Glomerular visceral epithelial cell (primary cell): Measurements from ENCODE around the gene WRNIP1.

Source experiments
- DNase-seq: peaks from one replicate; pipeline ENCODE4 v3.0.0-alpha.2; 2016; ENCODE audit errors: extremely low spot score

The WRNIP1 gene

DNA sequence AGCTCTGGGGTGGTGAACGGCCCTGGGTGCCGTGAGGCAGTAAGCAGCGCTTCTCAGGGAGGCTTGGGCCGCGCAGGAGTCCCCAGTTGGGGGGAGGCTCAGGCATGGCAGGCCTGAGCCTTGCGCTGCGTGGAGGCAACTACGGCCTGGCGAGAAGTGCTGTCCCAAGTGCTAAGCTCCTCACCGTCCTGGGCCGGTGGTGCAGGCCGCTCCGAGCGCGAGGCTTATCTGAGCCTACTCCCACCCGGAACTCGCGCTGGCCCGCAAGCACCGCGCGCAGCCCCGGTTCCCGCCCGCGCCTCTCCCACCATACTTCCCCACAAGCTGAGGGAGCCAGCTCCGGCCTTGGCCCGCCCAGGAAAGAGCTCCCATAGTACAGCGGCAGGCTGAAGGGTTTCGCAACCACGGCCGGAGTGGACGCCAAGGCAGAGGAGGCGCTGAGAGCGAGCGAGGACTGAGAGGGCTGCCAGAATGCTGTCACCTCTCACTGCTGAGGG lies 1.8 kb upstream of the WRNIP1 start:
- no peak for DNase-seq

DNA sequence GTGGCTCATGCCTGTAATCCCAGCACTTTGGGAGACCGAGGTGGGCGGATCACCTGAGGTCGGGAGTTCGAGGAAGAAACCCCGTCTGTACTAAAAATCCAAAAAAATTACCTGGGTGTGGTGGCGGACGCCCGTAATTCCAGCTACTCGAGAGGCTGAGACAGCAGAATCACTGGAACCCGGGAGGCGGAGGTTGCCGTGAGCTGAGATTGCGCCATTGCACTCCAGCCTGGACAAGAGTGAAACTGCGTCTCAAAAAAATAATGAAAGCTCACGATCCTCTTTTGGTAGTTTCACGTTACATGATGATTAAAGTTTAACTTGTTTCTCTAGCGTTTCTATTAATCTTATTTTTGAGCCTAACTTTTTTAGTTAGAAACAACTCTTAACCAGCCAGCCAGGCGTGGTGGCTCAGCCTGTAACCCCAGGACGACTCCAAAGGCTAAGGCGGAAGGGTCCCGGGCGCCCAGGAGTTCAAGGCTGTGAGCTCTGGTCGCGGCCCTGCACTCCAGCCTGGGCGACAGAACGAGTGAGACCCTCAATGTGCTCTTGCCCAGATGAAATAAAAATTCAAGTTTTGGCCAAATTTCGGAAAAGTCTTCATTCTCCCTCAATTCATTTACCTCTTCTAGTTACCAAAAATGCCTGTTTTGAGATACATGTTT lies 1.2 kb upstream of the WRNIP1 start:
- DNase-seq, result no peak

DNA sequence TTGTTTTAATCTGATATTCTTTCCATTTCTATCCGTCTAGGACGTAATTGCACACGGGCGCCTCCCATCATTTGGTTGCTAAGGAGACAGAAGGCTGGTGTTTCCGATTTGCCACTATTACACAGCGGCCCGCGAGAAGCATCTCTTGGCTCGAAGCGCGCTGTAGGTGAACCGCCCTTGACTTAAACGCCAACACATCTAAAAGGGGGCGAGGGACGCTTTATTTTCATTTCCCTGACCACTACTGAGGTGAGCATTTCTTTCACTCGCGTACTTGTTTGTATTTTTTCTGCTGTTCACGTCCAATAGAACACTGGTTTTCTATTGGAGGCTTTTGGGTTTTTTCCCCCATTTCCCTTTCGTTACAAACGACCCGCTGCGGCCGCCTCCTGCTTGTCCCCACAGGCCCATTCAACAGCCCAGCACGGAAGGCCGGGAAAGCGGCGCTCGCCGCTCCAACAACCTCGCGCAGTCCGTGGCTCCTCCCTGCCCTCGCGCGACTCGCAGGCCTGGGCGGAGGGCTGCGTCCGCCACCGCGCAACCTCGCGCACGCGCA lies 505 bp upstream of the WRNIP1 start:
- DNase-seq, result peak; percentile 71

DNA sequence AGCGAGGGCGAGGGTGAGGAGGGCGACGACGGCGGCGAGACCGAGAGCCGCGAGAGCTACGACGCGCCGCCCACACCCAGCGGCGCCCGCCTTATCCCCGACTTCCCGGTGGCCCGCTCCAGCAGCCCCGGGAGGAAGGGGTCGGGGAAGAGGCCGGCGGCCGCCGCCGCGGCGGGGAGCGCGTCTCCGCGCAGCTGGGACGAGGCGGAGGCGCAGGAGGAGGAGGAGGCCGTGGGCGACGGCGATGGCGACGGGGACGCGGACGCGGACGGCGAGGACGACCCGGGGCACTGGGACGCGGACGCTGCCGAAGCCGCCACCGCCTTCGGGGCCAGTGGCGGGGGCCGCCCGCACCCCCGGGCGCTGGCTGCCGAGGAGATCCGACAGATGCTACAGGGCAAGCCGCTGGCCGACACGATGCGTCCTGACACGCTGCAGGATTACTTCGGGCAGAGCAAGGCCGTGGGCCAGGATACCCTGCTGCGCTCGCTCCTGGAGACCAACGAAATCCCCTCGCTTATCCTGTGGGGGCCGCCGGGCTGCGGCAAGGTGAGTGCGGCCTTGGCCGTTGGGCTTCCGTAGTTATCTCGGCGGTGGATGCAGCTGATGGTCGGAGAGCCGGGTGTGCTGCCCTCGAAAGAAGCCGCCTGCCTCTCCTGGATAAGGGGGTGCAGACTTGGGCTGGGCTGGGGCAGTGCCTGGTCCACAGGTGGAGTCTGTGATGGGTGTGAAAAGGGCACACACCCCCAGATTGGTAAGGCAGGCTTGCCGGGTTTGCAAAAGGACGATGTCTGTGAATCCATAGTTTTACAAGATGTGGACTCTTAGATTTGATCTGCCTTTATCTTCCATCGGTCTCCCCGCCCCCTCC lies 938 bp downstream of the WRNIP1 start:
- DNase-seq, result peak; percentile 32

DNA sequence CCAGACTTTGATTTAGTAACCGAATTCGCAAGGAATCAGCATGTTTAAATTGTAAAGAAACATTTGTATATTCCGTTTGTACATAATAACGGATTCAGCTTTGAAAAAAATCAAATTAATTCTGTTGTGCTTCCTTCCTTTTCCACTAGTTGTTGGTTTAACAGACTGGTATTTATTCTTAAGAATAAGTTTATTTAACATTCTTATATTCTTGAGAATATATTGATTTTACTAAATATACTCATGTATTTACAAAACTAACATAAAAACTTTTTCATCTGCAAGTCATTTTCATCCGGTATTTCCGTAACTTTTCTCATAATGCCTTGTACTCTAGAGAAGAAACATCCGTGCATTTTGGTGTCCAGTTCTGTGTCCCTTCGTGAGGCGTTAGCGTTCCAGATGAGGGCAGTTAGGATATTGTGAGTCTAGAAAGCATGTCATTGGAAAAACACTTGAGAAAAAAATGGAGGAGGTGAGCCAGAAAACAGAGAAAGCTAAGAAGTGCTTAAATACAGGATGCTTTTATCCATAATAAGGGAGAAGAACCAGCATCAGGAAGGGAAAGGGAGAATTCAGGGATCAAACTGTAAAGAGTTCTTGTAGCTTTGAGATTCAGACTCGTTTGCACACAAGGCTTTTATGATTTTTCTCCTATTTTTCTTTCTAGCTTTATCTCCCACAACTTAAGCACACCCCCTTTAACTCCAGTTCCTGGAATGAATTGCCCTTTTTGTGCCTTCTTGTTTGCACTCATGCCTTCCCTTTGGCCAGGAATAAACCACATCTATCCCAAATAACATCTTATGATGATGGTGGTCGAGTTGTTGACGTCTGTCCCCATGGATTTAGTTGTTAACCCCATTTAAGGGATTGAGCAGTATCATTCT lies 1.8 kb downstream of the WRNIP1 start:
- no peak for DNase-seq

DNA sequence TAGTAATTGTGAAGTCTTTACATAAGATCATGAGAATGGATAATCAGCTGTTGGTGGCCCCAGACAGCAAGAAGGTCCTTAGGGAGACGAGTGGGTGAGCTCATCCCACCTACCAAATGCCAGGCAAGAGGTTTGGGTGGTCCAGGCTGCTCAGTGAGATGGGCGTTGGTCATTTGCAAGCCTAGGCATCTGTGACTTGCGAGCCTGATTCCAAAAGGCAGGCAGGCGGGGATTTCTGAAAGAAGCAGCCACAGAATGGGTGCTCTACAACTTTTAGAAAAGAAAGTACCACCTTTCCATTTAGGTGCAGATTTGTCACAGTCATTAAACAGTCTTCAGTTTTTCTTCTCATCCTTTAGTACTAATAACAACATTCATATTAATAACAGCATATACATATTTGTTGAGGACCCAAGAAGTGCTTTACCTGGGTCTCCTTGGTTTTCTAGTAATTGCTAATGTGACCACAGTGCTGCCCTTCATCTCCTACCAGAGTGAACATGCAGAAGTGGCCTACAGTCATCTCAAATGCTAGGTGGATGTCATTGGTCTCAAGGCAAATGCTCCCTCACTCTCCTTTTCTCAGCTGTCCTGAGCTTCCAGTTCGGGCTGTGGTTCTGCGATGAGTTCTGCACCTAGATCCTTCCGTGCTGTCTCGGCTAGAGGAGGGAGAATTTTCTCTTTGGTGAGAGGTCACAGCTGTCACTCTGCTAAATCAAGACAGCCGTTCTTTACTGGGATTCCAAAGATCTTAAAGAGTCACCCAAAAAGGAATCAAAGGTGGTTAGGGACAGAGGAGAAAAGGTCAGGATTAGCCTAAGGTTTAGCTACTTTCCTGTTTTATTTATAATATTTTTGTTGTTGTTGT lies 2.7 kb downstream of the WRNIP1 start:
- DNase-seq, result no peak

DNA sequence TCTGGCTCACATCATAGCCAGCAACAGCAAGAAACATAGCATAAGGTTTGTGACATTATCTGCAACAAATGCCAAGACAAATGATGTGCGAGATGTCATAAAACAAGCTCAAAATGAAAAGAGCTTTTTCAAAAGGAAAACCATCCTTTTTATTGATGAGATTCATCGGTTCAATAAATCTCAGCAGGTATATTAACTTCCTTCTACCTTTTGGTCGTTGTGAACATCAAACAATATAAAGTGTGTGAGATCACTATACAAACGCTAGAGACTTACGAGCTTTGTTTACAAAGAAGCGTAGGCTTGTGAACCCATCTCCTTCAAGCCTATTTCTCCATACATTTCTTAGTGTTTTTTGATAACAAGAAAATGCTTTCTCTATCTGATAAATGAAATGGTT lies 3.5 kb downstream of the WRNIP1 start:
- no peak for DNase-seq

DNA sequence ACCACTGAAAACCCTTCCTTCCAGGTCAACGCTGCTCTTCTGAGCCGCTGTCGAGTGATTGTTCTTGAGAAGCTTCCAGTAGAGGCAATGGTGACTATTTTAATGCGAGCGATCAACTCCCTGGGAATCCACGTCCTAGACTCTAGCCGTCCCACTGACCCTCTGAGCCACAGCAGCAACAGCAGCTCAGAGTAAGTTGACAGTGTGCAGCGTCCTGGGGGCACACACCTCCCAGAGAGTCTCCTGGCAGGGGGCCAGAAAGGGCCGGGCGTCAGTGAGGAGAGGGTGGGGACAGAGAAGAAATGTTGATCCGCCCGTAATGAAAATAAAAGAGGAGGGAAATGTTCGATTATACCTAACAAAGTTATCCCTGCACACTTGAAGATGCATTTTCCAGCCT lies 5.0 kb downstream of the WRNIP1 start:
- DNase-seq, result no peak

DNA sequence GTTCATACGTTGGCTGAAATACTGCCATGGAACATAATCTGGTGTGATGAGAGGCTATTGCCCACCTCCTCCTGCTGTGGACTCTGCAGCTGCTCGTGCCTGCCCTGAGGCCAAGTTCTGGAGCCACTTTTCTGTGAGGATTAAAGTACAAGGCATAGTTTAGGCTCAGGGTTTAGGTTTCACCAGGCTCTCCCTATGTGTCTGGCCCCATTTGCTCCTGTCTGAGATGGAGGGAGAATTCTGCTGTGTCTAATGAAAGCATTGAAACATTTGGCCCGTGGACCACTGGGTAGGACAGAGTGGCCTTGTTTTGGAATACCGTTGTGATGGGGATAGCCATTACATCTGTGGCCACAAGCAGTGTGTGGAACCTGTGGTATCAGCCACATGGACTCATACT lies 5.9 kb downstream of the WRNIP1 start:
- DNase-seq, result no peak

DNA sequence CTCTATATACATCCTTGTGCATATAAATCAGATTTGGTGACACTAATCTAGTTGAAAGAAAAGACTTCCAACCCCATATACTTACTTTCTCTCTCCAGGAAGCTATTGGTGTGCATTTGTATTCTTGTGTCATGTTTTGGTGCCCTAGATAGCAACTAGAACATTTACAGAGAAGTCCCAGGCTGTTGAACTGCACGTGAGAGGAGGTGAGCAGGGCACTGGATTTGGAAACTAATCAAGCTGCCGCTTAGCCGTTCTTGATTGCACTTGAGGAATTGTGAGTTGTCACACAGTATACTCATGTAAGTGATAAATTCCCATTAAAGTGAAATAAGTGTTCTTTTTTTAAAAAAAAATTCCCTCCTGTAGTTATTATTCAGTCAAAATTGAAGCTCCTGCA lies 7.6 kb downstream of the WRNIP1 start:
- no peak for DNase-seq

DNA sequence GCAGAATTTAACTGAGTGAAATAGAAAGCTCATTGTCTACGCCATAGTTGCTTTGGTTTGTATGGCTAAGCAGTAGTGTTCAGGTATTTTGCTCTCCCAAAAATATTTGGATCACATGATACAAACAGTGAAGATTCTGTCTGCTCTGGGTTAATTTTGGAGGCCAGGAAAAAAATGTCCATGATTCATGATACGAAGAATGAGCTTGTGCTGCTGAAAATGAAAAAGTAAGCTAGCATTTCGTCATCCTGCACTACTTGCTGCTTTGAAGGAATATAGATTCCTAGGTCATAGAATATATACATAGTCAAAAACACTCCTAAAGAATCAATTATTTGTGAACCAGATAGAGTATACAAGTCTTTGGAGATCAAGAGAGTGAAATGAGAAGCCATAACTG lies 8.3 kb downstream of the WRNIP1 start:
- DNase-seq, result no peak

DNA sequence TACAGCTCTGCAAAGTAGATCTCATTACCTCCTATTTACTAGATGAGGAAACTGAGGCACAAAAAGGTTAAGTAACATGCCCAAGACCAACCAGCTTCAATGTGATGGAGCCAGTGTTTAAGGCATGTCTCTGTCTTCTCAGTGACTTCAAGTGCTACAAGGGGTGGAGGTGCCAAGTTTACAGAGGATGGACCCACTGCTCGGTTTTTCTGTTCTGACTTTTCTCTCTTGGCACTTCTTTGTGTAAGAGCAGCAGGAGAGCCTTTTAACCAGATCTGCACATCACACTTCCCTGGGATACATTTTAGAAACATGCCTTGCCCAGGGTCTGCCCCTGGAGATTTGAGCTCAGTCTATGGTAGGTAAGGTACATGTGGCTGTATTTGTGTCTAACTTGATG lies 9.8 kb downstream of the WRNIP1 start:
- no peak for DNase-seq

DNA sequence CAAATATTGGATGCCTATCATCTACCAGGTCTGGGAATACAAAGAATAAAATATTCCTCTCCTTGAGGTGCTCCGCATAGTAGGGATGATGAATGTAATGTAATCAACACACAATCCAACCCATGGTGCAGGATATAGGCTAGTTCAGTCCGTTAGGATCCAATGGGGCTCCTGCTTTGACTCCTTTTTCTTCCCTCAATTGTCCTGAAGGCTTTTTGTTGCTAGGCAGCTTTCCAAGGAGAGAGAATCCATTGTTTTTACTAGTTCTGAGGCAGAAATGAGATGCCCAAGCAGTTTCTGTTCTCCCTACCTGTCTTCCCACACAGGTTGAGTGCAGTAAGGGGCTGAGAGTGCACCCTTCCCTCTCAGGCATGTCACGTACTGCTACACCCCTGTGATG lies 12.1 kb downstream of the WRNIP1 start:
- no peak for DNase-seq

DNA sequence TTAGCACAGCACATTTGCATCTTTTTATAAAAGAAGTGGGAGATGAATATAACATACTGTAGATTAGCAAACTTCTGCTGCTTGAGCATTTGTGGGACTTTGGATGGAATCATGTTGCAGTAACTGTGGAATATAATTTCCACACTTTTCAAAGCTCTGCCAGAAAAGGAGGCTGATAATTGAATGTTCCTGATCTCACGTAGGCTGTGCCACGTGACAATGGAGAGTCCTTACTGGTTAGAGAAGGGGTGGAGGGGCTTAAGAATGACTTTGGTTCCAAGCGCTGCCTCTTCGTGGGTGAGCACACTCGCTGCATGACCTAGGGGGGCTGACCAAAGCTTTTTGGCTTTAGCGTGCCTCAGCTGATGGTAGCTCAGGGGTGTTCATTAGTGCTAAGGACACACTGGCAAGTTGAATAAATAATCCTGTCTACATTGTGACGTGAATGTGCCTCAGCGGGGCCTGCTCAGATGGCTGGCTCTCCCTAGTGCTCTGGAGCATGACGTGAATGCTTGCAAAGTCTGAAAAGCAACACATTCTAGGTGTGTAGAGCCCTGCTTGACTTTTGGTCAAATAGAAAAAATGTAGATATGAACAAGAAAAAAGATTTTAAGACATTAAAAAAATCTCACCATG lies 15.0 kb downstream of the WRNIP1 start:
- no peak for DNase-seq

DNA sequence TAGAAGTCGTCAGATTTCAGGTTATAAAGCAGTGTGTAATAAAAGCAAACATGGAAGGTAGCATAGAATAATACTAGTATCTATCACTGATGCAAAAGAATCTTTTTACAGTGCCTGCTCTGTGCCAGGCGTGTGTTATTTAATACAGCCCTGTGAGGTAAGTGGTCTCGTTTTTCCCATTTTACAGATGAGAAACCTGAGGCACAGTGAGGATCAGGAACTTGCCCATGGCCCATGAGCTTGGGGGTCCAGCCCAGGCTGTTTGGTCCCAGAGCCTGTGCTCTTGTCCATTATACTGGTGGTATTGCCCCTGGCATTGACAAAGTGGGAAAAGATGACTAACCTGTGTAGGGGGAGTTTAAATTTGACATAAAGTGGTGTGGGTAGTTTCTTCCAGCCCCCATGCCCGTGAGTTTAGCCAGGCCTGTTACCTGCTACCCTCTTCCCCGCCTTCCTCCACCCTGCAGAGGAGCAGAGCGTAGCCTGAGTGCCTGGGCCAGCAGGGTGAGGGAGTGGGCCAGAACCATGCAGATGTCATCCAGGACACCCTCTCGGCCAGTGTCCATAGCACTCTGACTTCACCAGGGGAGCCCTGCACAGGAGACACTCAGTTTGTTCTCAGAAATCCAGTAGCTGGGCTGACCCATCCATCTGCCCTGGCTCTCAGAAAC lies 16.6 kb downstream of the WRNIP1 start:
- DNase-seq, result no peak

DNA sequence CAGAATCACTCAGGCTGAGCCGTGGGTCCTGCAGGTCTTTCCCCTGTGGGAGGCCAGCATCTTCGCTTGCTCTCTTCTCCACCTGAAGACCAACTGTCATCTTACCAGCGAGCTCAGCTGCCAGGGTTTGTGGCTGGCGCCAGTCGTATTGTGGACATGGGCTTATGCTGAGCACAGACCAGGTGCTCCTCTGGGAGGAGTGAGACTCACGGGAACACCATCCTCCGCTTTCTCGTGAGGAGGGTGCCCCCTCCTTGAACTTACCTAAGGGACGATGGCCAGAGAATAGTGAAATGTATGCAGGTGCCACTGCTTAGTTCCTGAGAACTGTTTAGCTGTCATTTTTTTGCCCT lies 17.1 kb downstream of the WRNIP1 start:
- no peak for DNase-seq

DNA sequence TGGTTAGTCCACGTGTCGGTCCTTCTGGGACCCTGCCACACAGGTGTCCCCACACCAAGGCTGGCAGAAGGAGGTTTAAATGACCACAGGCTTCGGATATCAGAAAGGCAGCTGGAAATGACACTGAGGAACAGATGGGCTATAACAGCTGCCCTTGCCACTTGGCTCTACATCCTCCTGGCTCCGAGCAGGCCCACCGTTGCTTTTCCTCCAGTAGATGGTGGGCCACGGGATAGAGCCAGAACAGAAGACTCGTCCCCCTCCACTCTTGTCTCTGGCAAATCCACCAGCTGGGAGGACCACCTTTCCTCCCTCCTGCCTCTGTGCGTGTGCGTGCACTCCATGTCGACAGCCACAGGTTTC lies 17.6 kb downstream of the WRNIP1 start:
- DNase-seq, result no peak

DNA sequence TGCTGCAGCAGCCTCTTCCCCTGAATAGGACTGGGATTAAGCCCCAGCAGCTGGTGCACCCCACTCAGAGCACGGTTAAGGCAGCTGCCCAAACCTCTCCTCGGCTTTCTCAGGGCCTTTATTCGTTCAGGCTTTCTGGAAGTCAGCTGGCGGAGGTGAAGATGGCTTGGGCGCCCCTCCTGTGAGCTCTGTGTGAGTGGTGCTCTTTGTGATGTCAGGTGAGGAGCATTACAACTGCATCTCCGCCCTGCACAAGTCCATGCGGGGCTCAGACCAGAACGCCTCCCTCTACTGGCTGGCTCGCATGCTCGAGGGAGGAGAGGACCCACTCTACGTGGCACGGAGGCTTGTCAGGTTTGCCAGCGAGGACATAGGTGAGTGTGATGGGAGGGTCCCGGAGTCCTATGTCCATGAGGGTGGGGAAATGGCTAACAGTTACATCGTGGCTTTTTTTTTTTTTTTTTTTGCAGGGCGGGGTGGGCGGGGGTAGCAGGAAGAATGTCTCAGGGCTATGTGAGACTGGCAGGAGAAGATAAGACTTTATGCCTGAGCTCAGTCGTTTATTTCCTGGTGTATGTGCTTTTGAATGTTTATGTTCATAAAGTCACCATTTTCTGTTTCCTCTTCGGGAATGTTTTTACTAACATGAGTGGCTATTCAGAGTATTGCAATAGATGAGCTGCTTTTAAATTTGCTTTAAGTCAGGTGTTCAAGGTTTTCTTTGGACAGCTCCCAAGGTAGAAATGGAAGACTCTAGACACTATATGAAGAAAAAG lies 18.2 kb downstream of the WRNIP1 start:
- DNase-seq, result no peak

DNA sequence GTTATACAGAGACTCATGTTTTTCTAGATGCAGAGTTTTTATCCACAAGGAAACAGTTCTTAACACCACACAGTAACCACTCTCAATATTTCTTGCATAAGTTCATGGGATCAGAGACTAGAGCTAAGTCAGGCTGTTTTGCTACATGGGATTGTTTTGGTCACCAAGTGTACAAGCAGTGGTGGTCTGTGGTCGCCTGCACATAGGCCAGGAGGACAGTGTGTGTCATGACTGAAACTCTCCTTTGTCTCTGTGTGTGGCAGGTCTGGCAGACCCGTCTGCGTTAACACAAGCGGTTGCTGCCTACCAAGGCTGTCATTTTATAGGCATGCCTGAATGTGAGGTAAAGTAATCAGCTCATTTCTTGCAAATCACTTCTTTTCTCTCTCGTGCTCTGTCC lies 18.9 kb downstream of the WRNIP1 start:
- no peak for DNase-seq
